ENCODE results near the gene PTPRM.

PTPRM gene

DNA sequence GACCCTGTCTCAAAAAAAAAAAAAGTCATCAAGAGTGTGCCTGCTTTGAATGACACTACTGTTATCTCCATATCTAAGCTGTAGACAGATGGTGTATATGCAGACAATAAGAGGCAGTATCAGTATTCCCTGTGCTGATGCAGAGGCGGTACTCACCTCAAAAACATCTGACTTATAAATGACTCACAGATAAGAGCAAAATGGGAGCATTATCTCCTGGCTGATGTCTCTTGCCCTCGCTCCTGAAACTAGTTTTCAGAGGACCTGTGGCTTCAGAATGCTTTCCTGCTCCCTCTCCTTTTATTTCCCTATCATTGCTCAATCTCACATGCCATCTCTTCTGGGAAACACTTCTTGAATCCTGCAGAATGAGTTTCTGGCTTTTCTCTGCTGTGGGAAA, 289.6 kb downstream of the PTPRM start:
- DNase-seq: no peak
- no peak for ATAC-seq

DNA sequence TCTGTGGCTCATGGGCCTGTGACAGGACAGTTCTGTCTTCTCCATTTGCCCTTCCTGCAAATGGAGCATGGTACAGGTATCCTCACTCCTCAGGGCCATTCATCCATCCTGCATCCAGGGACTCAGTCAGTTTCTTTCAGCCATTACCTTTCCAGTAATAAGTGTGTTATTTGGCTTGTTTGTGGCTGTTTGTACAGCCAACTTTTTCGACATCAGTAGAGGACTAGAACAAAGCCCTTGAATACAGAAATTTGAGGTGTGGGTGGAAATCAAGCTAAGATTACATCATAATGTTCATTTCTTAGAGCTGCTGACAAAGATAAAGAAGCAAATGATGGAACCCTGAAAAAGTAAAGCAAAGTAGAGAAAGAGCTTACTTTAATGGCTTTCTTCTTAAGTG, 290.4 kb downstream of the PTPRM start:
- ATAC-seq (no peak), DNase-seq (no peak)

DNA sequence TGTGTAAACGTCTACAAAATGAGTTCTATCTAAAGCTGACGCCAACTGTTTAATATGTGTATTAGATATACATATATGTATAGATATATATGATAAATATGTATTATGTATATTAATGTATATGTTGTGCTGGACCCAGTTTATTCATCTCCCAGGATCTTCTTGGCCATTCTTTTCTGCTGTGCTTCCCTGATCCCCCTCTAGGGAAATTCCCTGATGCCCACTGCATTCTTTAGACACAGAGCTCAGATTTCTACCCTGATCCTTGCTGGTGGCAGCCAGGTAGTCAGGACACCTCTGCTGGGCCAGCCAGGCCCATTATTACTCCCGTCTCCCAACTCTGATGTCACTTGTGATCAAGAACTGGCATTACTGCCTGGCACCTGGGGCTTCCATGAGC, 292.0 kb downstream of the PTPRM start:
- no peak for DNase-seq
- no peak for ATAC-seq

DNA sequence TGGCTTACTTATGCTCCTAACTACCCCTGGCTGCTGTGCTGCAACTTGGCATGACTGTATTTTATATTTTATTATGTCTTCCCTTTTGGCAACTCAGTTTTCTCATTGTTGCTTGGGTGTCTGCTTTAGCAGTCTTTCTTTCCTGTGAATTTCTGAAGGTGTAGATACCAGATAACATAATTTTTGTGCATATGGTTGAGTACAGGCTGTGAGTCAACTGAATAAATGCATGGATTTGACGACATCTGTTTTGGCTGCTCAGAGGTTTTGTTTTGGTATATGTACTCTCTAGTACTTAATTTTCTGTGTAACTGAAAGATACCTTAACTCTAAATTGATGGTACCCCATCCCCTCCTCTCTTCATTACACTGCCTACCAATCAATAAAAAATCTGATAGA, 303.1 kb downstream of the PTPRM start:
- DNase-seq (no peak), ATAC-seq (no peak)

DNA sequence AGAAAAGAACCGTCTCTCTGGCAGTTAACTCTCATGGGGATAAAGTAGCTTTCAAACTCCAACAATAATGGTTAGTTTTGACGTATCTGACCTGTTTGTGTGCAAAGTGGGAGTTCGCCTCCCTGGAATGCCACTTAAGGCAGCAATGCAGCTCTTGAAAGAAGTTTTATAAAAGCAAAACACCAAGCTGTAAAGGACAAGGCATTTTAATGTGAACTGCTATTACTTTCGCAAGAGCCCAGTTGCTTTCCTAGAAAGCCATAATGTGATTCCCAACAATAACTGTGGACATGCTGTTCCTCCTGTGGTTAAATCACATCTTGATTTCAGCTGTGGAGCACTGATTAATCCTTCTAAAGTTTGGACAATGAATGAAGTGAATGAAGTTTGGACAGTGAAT, 303.7 kb downstream of the PTPRM start:
- ATAC-seq (no peak), DNase-seq (no peak)

DNA sequence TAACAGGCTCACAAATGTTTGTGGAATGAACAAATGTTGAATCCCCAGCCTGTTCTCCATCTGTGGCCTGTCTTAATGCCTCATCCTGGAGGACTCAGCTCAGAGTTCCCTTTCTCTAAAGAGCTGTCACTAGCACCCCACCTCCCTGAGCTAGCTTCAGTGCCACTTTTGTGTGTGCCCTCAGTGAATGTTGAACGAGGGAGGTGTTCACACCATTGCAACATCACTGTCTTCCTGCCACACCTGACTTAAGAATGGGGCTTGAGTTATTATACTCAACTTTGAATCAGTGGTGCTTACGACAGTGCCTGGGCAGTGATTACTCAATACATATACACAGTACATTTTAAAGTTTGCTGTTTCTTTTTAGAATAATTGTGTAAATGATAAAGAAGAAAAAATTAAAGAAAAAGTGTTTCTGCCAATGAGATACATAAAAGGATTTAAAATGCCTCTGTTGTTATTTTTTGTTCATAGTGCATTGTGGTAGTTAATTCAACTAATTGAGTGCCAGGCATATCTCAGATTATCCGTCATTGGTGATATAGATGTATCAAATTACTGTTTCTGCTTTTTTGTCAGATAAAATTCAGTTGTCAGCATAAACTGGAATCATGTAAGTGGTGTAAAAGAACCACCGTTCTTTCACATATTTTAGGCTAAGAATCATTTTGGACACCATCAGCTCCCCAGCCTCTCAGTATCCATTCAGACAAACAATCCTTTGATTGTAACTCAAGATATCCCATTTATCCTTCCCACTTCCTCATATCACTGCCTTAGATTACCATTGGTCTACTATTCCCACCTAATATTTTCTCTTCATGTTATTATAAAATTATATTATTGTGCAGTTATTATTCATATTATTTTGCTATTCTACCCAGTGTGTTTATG, 304.7 kb downstream of the PTPRM start:
- DNase-seq: no peak
- no peak for ATAC-seq

DNA sequence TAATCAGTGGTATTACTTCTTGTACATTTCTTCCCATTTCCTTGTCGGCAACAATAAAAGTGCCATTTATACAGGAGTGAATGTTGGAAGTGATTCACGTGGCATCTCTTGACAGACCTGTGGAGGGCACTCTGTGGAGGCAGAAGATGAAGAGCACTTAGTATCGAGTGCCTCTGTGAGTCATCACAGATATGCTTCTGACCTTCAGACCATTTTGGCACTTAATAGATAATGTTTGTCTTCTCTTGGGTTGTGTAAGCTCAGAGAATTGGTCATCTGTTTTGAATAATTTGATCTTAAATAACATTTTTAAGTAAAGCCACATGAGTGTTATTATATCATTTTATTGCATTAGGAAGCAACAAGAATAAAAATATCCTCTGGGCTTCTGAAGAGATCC, 305.5 kb downstream of the PTPRM start:
- ATAC-seq (no peak), DNase-seq (no peak)

DNA sequence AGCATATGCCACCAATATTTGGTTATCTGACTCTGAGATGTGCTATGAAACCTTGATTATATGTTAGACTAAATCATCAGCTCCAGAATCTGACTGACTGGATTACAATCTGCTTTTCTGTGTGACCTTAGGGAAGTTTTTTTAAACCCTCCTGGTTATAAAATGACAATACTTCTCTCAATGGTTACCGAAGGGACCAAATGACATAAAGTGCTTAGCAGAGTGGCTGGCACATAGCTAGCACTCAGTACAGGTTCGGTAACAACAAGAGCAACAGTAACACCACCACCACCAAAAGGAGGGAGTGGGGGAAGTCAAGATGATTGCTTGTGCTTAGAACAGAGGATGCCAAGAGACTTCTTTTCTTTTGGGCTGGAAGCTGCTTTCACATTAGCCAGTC, 306.2 kb downstream of the PTPRM start:
- DNase-seq (no peak), ATAC-seq (no peak)

DNA sequence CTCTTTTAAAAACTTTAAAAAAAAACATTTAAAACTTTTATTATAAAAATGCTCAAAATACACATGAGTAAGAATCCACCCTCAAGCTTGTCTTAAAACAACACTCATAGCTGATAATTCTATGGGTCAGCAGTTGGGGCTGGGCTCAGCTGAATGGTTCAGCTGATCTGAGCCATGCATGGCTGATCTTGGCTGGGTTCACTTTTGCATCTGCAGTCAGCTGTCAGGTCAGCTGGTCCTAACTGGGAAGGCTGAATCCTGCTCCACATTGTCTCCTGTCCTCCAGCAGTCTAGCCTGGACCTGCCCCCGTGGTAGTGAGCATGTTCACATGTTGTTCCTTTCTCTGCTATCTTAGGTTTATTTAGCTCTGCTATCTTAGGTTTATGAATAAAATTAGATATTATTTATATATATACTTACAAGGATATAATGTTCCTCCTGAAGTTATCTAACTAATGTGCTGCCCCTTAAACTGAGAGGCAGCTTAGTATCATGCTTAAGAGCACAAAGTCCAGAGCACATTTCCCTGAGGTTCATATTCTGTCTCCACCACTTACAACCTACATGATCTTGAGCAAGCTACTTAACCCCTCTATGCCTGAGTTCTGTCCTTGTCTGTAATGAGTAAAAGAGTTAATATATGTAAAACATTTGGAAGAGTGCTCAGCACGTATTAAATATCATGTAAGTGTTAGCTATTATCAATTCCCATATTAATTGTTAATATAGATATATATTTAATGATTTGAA, 309.4 kb downstream of the PTPRM start:
- DNase-seq (no peak), ATAC-seq (no peak)

DNA sequence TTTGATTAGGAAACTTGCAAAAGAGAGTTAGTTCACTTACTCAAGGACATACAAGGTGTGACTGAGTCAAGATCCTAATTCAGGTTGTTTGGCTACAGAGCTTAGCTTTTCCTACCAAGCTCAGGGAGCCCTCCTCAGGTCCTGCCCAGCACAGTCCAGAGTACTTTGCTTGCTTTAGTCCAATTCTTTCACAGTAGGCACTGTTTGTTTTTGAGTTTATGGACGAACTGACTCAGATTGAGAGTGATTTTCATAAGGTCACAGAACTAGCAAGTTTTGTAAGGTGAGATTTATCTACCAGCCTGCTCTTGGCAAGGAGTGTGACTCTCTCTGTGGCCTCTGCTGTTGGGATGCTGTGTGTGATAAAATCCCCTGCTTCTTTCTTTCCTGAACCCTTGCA, 310.5 kb downstream of the PTPRM start:
- DNase-seq (no peak), ATAC-seq (no peak)

DNA sequence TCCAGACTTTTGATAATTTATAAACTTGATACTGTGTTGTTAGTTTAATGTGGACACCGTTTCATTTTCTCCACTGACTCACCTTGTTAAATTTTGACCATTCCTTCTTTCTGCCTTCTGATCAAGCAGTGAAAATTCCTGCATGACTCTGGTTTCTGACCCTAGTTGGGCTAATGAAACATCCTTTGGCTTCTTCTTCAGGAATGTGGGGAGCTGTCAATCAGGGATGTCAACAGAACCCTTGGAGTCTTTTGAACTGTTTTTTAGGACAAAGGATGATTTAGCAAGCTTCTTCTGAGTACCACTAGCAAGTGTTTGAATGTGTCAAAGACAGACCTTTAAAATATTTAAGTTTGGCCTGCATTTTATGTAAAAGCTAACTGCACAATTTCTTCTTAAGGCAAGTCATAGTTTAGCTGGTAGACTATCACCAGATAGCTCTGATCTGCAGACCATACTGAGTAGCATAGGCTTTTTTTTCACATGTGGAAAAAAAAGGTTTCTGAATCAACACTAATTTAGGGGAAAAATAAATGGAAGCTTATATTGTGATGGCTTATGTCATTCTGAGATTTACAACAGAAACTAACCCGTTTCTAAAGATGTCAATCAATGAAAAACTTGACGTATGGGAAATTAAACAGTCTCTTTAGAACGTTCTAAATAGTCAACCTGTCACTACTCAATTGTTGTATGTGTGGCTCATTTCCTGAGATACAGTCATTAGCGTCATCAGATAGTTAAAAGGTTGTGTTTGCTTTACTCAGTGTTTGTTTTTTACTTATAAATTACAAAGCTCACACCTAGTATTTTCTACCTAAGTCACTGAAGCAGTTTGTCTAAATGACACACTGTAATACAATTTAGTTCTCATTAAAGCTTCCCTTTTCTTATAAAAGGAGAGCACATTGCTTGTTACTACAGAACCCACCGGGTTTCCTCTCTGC, 311.4 kb downstream of the PTPRM start:
- DNase-seq: no peak
- no peak for ATAC-seq

DNA sequence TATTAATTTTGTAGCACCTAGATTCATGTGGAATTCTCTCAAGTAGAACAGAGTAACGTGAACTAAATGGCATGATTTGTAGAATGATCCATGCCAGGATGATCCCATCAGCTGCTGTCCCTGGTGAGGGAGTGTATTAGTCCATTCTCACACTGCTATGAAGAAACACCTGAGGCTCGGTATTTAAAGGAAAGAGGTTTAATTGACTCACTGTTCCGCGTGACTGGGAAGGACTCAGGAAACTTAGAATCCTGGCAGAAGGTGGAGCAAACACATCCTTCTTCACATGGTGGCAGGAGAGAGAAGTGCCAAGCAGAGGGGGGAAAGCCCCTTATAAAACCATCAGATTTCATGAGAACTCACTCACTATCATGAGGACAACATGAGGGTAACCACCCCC, 312.6 kb downstream of the PTPRM start:
- DNase-seq: no peak
- ATAC-seq: no peak

DNA sequence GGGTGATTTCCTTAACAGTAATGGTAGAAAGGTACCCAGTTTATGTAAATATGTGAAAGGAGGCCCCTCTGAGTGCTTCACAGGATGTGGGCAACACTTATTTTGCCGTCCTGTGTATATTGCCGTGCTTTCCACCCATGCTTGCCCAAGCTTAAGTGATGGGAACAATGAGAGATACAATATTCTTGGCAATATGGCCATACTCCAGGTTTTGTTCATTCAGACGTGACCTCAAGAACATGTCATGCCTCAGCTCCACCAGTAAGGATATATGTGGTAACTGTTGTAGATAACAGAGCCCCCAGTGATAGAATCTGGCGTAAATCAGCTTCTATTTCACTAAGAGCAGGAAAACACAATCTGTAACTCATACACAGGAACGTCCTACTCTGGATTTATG, 318.7 kb downstream of the PTPRM start:
- ATAC-seq (no peak), DNase-seq (no peak)

DNA sequence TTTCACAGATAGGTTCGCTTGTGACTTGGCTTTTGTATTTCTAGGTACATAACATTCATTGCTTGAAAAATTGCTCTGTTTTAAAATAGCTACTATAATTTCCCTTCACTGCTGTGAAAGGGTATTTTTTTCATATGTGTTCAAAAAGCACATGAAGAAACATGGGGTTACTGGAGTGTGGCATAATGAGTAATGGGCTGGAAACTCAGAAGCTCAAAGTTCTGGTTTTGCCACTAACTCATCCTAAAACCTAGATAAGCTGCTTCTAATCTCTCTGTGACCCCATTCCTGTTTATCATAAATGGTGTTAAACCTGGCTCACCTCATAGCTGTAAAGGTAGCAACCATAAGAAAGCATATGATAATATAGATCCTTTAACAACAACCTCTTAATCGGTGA, 319.3 kb downstream of the PTPRM start:
- DNase-seq (no peak), ATAC-seq (no peak)

DNA sequence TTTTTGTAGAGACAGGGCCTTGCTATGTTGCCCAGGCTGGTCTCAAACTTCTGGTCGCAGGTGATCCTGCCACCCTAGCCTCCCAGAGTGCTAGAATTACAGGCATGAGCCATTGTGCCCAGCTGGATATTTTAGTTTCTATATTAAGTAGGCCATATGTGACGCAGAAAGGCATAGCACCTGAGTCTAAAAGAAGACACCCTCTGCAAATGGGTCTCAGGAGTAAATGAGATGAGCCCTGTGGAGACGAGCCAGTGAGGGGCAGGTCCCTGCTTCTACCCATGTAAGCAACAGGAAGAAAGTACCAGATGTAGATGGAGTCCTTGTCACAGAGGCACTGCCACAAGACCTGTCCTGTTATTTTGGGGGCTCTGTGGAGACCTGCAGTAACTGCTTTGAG, 322.4 kb downstream of the PTPRM start:
- ATAC-seq (no peak), DNase-seq (no peak)

DNA sequence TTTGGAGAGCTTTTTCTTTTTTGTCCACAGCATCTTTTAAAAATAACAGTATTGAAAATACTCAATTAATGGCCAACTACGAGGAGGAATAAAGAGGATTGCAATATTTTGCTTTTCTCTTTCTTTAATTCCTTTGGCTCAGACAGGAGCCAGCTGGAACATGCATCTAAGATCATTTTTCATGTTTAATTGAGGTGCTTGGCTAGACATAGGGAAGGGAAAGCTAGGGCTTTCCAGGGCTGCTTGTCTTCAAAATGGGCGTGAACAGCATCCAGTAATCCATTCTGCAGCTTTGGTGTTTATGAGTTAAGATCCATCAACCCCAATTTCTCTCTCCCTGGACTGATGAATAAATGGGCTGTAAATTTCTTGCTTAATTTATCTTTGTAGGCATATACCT, 323.0 kb downstream of the PTPRM start:
- DNase-seq: no peak
- no peak for ATAC-seq

DNA sequence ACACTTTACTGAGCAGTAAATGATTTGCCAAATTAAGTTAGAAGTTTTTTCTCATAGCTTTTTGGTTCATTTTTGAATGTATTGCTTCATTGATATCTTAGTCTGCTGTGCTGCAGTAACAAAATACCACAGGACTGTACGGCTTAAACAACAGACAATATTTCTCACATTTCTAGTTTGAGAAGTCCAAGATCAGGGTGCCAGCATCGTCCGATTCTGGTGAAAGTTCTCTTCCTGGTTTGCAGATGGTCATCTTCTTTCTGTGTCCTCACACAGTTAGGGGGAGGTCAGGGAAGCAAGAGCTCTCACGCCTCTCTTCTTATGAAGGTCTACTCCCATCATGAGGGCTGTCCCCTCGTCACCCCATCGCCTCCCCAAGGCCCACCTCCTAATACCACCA, 325.4 kb downstream of the PTPRM start:
- DNase-seq (no peak), ATAC-seq (no peak)

DNA sequence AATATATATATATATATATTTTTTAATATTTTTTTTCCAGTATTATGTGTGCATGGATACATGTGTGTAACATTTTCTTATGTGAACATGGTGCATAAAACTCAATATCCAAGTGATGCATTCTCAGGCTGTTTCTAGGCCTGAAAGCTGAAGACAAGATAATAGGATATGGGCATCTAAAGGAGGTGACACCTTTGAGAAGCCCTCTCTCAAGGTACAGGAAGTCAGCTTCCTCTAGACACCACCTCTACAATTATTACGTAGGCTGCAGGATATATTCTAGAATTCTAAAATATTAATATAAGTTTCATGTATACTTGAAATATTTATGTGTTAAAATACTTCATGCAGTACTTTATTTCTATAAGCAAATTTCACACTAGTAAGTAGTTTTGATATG, 327.5 kb downstream of the PTPRM start:
- DNase-seq: no peak
- ATAC-seq: no peak

DNA sequence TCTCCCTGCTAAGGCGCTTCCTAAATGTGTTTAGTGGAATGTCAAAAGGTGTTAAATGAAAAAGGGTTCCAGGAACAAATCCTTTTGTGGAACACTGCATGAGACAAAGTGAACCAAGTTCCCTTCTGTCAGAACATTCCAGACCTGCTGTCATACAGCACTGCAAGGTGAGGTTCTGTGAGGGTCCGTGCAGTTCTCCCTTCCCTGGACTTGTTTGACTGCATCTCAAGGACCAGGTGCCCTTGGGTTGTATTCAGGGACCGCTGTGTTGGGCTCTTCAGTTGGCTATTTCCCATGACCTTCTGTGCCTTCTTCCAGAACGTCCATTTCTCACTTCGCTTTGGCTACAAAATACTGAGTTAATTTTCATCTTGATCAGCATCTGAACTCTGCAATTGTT, 328.2 kb downstream of the PTPRM start:
- DNase-seq (no peak), ATAC-seq (no peak)

DNA sequence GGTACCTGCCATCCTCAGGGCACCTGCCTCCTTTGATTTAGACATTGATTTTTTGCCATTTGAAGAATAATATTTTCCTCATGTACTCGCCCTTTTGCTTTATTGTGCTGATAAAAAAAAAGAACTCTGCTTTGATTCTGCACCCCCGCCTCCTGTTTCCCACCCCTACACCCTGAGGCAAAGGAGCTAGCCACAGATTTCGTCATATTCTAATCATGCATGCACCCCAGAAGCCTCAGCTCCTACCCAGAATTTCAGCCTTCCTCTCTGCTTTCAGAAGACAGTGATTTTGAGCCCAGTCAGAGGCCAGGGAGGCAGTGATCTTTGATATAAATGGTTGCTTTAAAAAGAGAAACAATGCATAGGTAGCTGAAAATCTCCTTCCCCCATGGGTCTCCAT, 329.0 kb downstream of the PTPRM start:
- ATAC-seq: no peak
- DNase-seq: no peak

DNA sequence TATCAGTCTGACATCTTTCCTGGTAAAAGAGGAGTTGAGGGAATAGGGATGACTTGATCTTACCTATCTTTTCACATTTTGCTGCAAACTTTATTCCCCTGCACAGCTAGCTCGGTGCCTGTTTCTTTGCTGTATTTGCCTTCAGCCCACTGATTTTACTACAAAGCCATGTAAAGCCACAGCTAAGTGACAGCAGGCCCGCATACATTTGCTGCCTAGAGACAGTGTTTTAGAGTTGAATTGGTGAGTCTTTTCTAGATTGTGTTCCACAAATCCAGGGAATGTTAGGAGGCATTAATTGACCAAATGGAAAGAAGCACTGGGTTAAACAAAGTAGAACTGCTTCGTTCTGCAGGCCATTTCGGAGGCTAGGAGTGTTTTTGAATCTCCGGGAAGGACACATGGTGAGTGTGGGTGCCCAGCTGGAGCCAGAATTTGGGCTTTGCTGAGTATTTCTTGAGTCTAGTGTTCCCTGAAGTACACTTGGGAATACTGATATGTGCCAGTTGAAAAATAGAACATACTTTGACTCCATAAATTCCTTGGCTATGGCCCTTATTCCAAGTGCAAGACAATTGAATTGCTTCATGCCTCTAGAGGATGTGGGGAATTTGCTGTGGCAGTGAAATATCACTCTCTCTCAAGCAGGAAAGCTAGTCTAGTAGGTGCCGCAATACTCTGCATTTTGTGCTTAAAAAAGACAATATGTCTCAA, 329.8 kb downstream of the PTPRM start:
- ATAC-seq (no peak), DNase-seq (no peak)

DNA sequence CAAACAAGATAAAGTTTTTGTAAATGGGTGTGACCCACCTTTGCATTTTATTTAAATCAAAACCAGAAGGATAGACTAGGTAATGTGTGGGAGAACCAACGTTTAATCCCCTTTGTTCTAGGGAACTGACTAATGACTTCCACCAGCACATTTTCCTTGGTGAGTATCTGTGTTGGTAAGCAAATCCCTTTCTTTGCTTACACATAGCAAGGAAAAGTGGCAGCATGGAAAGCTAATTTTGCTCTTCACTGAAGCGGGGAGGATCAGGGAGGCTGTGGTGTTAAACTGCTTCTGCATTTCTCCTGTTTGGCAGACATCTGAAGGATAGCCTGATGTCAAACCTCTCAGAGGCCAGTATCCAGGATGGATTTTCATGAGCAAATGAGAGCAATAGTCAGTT, 331.1 kb downstream of the PTPRM start:
- no peak for DNase-seq
- no peak for ATAC-seq

Data from stimulated activated naive CD8-positive, alpha-beta T cell treated with anti-CD3 and anti-CD28 coated beads, Interleukin-15, Interleukin-2, amounts not matched to agents 100 U/mL and 50 U/mL, for 24 hours (primary cell).